Testis (tissue), 2 donors: ENCODE results near the gene NACC2.

ENCODE experiments used
- POLR2A ChIP-seq: fragments of 450-650 bp; IDR thresholded peaks from one replicate; pipeline ENCODE4 v1.6.1; 2017; ENCODE audit warnings: antibody characterized with exemption, mild to moderate bottlenecking, moderate library complexity
- TF ChIP-seq, protein P1 (sequence below), 3 experiments: fragments of 450-650 bp in 2 of 3; fragments of 200-600 bp in 1 of 3; sonication (generic) in 1 of 3; IDR thresholded peaks; one replicate each; pipeline ENCODE4 v1.5.1; 2016 to 2019; ENCODE audit warnings: antibody characterized with exemption in 3 of 3, mild to moderate bottlenecking in 2 of 3, moderate library complexity in 1 of 3

DNA sequence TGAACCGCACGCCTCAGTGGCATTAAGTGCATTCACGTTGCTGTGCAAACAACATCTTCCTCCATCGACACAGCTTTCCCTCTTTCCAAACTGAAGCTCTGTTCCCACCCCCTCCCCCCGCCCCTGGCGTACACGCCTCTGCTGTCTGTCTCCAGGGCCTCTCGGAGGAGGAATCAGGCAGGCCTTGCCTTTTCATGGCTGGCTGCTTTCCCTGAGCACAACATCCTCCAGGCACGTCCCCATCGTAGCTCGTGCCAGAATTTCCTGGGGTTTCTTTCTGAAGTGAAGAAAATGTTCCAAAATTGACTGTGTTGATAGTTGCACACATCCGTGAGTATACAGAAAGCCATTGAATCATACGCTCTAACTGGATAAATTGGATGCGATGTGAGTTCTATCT, 45.9 kb upstream of the NACC2 start:
- TF ChIP-seq, protein P1, sequence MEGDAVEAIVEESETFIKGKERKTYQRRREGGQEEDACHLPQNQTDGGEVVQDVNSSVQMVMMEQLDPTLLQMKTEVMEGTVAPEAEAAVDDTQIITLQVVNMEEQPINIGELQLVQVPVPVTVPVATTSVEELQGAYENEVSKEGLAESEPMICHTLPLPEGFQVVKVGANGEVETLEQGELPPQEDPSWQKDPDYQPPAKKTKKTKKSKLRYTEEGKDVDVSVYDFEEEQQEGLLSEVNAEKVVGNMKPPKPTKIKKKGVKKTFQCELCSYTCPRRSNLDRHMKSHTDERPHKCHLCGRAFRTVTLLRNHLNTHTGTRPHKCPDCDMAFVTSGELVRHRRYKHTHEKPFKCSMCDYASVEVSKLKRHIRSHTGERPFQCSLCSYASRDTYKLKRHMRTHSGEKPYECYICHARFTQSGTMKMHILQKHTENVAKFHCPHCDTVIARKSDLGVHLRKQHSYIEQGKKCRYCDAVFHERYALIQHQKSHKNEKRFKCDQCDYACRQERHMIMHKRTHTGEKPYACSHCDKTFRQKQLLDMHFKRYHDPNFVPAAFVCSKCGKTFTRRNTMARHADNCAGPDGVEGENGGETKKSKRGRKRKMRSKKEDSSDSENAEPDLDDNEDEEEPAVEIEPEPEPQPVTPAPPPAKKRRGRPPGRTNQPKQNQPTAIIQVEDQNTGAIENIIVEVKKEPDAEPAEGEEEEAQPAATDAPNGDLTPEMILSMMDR (IDR thresholded peaks at IDR 0.05), result no peak
- no peak for TF ChIP-seq POLR2A
